HFF-Myc (cell line): Measurements from ENCODE around the gene SETD2.
"Not testable (repeated sequence)": the region's sequence is repeated elsewhere in the genome, so short reads cannot be mapped to it uniquely, and the experiment has no call there.

Source experiments
- DNase-seq: peaks from one replicate; pipeline ENCODE4 v3.0.0-alpha.2; 2011; ENCODE audit warnings: low read depth; ENCODE audit errors: extremely low read depth
- H3K4me3 ChIP-seq: replicated peaks from 2 replicates; pipeline ENCODE4 v1.5.1; 2011; ENCODE audit warnings: low read depth, mild to moderate bottlenecking, control low read depth, low read length
- CTCF ChIP-seq: IDR thresholded peaks from 2 replicates; pipeline ENCODE4 v1.5.1; 2012; ENCODE audit warnings: mild to moderate bottlenecking, low read depth, low read length, control low read depth; ENCODE audit errors: missing control alignments

The SETD2 gene

GRCh38 chr3:47130557-47130956, 33.4 kb downstream of the SETD2 start:
- H3K4me3 ChIP-seq = no peak overlapping the region
- no peak for TF ChIP-seq CTCF
- no peak for DNase-seq

GRCh38 chr3:47128137-47128536, 35.8 kb downstream of the SETD2 start:
- DNase-seq = no peak
- no peak overlapping the region for H3K4me3 ChIP-seq
- no peak for TF ChIP-seq CTCF

GRCh38 chr3:47123857-47124256, 40.1 kb downstream of the SETD2 start:
- no peak for DNase-seq
- TF ChIP-seq CTCF = no peak
- no peak overlapping the region for H3K4me3 ChIP-seq

GRCh38 chr3:47121409-47121808, 42.5 kb downstream of the SETD2 start:
- no peak overlapping the region for H3K4me3 ChIP-seq
- no peak for DNase-seq
- no peak for TF ChIP-seq CTCF

- TF ChIP-seq CTCF = no peak
- no peak overlapping the region for H3K4me3 ChIP-seq
- no peak for DNase-seq
Observed at GRCh38 chr3:47120138-47120537, 43.8 kb downstream of the SETD2 start.

GRCh38 chr3:47119387-47119786, 44.5 kb downstream of the SETD2 start:
- DNase-seq, H3K4me3 ChIP-seq: not testable (repeated sequence)

- H3K4me3 ChIP-seq = no peak overlapping the region
- TF ChIP-seq CTCF = no peak
- no peak for DNase-seq
Observed at GRCh38 chr3:47117807-47118364, 46.0 kb downstream of the SETD2 start.

GRCh38 chr3:47115524-47115923, 48.4 kb downstream of the SETD2 start:
- not testable (repeated sequence) for H3K4me3 ChIP-seq, DNase-seq
